GM18951 (cell line): ENCODE measurements around the gene NKPD1.
A peak's percentile ranks its signal among the peaks of the same experiment; 100 is the strongest.

Experiments used
- POLR2A ChIP-seq: IDR thresholded peaks from 4 replicates; pipeline ENCODE4 v1.6.1; 2011; ENCODE audit warnings: mild to moderate bottlenecking; ENCODE audit not compliant: insufficient read length, insufficient read depth; ENCODE audit errors: extremely low read depth
- in situ Hi-C: fragments of 300-500 bp; cut with MboI; formaldehyde crosslinking; loops from one replicate; pipeline ENCODE4 v1.12.0; 2022; ENCODE audit warnings: low sequenced_read_pairs, mixed read lengths, inconsistent platforms; ENCODE audit not compliant: unreplicated experiment

The NKPD1 gene

GRCh38 chr19:45179892-45180370 lies 19.1 kb upstream of the NKPD1 start:
- TF ChIP-seq POLR2A, result no peak
- in situ Hi-C loops, result no loop called here

DNA sequence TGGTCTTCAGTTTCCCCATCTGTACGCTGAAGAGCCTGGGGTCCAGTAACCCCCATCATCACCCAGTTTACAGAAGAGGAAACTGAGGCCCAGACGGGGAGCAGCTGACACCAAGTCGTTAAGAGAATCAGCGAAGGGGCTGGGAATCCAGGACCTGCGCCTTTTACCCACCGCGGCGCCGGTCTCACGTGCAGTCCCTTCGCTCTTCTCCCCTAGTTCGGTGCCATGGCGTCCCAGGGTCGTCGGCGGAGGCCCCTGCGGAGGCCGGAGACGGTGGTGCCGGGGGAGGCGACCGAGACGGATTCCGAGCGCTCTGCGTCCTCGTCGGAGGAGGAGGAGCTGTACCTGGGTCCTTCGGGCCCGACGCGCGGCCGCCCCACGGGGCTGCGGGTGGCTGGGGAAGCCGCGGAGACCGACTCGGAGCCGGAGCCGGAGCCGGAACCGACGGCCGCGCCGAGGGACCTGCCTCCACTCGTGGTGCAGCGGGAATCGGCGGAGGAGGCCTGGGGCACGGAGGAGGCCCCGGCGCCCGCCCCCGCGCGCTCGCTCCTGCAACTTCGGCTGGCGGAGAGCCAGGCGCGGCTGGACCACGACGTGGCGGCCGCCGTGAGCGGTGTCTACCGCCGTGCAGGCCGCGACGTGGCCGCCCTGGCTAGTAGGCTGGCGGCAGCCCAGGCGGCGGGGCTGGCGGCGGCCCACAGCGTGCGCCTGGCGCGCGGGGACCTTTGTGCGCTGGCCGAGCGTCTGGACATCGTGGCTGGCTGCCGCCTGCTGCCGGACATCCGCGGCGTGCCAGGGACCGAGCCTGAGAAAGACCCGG lies 18.5 kb upstream of the NKPD1 start:
- in situ Hi-C loops, result no loop called here
- no peak for TF ChIP-seq POLR2A

DNA sequence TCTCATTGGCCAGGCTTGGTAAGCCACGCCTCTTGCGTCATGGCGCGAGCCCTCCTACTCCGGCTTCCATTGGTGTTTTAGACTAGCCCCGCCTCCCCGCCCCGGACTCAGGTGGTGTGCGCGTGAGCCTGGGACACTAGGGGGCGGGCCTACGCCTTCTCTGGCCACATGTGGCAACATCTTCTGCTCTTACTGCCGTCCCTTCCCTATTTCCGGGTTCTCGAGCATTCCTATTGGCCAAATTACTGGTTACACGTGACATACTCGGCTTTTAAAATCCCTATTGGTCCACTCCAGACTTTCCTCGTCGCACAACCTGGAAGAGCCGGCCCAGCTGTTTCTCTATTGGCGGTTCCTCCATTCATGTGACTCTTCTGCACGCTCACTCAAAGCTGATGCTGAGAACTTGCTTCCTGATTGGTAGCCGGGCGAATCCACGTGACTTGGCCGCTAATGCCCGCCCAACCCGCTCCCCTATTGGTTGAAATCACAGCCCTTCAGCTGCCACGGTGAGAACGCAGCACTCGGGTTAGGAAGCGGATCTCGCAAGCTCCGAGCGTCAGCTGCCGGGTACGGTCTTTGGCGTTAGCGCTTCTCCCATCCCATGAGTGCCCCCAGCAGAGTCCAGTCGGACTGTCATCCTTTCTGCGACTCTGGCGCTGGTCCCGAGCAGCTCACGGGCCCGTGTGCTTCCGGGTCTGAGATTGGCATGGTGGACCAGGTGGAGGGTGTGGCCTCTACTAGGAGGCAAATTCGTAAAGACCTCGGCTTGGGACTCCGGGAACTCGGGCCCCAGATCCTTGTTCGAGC lies 17.7 kb upstream of the NKPD1 start, which contains the start of gene BLOC1S3:
Gene BLOC1S3, plus strand, starts transcription at position 523 of the 810 bp plus-strand sequence. CDS start 513 bp downstream, outside the sequence.
- TF ChIP-seq POLR2A, result peak; percentile 85
- in situ Hi-C loops, result no loop called here

DNA sequence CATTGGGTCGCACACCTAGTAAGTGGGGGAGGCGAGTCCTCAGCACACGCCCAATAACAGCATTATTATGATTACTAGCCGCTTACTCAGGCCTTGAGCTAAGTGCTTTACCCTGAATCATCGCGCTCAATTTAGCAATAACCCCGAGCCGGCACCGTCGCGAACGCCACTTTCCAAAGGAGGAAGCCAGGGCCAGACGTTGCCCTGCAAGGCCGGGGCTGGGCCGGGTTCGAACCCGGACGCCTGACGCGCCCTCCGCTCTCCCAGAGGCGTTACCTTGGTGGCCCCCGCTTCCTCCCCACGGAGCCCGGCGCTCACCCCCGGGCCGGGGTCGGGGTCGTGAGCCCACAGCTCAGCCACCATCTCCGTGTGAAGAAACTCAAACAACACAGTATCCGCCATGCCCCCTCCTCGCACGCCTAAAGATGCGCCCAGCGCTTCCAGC lies 17.1 kb upstream of the NKPD1 start, which contains the start of gene TRAPPC6A:
Gene TRAPPC6A, minus strand, starts transcription at position 421 of the 445 bp plus-strand sequence. Its CDS starts 19 bp downstream, at position 402.
- in situ Hi-C loops, result no loop called here
- TF ChIP-seq POLR2A, result peak; percentile 64

GRCh38 chr19:45175515-45176345 lies 14.9 kb upstream of the NKPD1 start:
- in situ Hi-C loops, result no loop called here
- no peak for TF ChIP-seq POLR2A

DNA sequence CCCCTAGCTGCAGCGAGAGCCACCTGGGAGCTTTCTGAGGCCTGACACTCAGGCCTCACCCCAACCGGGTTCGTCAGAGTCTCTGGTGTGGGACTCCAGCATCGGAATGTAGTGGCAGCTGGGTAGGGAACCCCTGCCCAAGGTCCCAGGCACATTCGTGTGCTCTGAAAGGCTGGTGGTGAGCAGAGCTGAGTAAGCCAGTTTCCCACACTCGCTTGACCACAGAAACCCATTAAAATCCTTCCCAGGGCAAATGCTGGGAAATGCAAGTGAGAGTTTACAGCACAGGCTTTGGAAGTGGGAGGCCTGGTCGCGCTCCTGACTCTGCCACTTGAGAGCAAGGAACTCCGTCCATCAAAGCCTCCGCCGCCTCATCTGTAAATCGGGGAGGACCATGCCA lies 13.0 kb upstream of the NKPD1 start:
- in situ Hi-C loops, result no loop called here

DNA sequence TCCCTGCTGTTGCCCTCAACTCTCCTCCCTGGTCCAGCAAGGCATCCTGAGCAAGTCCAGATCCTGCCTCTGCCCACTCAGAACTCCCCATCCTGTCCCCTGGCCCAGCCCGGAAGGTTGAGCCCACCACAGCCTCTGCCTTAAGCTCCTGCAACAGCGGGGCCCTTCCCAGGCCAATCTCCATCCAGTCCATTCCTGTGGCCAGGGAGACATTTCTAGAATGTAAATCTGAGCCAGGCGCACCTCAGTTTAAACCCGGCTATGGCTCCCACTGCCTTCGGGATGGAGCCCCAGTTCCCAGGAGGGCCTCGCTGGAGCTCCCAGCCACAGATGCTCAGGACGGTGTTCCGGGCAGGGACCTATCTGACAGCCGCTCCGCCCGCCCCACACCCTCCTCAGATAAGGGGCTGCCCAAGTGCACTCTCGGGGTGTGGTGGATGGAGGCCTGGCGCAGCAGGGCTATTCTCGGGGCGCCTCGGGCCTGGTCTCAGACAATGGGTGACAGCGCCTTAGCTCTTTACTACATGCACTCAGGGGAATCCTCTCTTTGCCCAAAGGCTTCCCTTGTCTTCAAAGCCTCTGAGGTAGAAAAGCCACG lies 11.9 kb upstream of the NKPD1 start:
- in situ Hi-C loops, result no loop called here
- no peak for TF ChIP-seq POLR2A

More for the DNA sequence above, 13.0 kb upstream of the NKPD1 start:
- TF ChIP-seq POLR2A, result no peak

DNA sequence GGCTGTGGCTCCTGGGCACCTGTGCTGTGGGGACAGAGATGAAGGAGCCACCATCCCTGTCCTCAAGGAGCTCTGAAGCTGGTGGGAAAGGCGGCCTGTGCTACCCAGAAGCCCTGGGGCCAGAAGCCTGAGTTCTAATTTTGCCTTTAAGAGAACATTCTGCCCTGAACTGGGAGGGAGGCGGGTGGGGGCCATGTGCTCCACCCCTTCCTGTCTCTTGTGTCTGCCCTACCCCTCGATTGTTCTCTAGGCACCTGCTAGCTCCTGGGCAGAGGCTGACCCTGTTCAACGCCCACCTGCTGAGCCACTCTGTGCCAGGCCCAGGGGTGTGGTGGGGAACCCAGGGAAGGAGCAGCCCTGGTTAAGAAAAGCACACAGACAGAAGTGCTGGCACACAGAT lies 11.4 kb upstream of the NKPD1 start:
- no peak for TF ChIP-seq POLR2A
- in situ Hi-C loops, result no loop called here

DNA sequence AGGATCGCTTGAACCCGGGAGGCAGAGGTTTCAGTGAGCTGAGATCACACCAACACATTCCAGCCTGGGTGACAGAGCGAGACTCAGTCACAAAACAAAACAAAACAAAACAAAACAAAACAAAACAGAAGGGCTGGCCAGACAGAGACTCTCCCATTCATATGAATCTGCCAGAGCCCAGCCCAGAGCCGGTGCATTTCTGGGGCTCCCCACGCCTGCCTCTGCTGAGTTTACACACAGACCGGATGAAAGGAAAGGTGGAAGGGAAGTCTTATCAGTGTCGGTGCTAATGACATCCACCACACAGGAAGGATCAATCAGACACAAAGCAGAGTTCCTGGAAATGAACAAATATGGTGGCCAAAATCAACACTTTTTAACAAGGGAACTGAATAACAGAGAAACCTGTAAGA lies 10.4 kb upstream of the NKPD1 start:
- TF ChIP-seq POLR2A, result no peak
- in situ Hi-C loops, result no loop called here

GRCh38 chr19:45170146-45171106 lies 9.6 kb upstream of the NKPD1 start:
- TF ChIP-seq POLR2A, result no peak
- in situ Hi-C loops, result no loop called here

- in situ Hi-C loops, result no loop called here
- no peak for TF ChIP-seq POLR2A
Observed at GRCh38 chr19:45169602-45170001, 8.8 kb upstream of the NKPD1 start.
